ENCODE measurements around the gene OR2M4.
A peak's percentile ranks its signal among the peaks of the same experiment; 100 is the strongest.
"Not testable (repeated sequence)": the region's sequence is repeated elsewhere in the genome, so short reads cannot be mapped to it uniquely, and the experiment has no call there.

Gene OR2M4, protein sequence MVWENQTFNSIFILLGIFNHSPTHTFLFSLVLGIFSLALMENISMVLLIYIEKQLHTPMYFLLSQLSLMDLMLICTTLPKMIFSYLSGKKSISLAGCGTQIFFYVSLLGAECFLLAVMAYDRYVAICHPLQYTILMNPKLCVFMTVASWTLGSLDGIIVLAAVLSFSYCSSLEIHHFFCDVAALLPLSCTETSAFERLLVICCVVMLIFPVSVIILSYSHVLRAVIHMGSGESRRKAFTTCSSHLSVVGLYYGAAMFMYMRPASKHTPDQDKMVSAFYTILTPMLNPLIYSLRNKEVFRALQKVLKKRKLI
- total RNA-seq: 0 to 2.4 (median 0) reads per million in 17 experiments

DNA sequence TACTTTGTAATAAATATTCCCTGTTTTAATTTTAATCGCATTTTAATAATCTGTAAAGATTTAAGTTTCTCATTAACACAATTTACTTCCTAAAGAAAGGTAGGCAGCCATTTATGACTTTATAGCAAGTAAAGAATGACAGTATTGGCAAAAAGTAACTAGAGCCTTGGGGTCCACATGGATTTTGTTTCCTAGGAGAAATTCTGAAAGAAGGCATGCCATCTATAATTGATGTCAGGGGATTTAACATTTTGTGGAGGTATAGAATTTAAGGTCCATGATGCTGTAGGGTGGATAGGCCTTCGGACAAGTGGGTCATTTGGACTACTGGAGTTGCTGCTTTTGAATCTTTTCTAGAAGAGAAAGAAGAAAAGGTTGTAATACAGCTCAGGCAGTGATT, at the start of gene OR2M4:
TSS of gene OR2M4 (plus strand) at position 301 of the 400 bp plus-strand sequence. CDS start 7,512 bp downstream, outside the sequence.
- DNase-seq: no peak

GRCh38 chr1:248183996-248184395, 47.2 kb upstream of the OR2M4 start:
- DNase-seq: no peak

GRCh38 chr1:248187363-248187762, 43.9 kb upstream of the OR2M4 start:
- DNase-seq: no peak

- no peak for DNase-seq
Measured at GRCh38 chr1:248189026-248189425, 42.2 kb upstream of the OR2M4 start.

- DNase-seq: no peak
Measured at GRCh38 chr1:248194117-248194516, 37.1 kb upstream of the OR2M4 start.

DNA sequence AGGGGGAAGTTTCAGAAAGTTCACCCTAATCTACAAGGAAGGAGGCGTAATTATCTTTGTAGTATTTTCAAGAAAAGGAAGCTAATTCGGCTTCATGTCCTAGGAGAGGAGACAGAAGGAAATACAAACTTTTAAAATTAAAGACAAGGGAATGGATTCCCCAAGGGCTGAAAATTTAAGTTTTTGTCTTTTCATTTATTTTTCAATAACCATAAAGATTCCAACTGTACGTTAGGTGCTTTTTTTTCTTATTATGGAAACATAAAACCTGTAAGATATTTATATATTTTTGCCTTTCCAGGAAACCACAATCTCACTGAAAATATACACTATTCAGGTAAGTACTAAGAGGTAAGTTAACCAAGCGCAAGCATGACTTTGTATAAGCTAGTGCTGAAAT, 34.3 kb upstream of the OR2M4 start, which contains the start of gene OR2M3:
TSS of gene OR2M3 (plus strand) at position 301 of the 400 bp plus-strand sequence. CDS start 5,803 bp downstream, outside the sequence.
- no peak for DNase-seq

- no peak for DNase-seq
Measured at GRCh38 chr1:248215880-248216279, 15.3 kb upstream of the OR2M4 start.

DNA sequence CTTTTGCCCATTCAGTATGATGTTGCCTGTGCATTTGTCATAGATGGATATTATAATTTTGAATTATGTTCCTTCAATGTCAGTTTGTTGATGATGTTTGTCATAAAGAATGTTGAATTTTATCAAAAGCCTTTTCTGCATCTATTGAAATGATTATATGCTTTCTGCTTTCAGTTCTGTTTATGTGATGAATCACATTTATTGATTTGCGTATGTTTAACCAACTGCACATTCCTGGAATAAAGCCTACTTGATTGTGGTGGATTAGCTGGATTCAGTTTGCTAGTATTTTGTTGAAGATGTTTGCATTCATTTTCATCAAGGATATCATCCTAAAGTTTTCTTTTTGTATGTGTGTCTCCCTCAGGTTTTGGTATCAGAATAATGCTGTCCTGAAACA, 5.7 kb upstream of the OR2M4 start:
- no peak for DNase-seq

GRCh38 chr1:248229360-248229908, 1.8 kb upstream of the OR2M4 start:
- DNase-seq: no peak

DNA sequence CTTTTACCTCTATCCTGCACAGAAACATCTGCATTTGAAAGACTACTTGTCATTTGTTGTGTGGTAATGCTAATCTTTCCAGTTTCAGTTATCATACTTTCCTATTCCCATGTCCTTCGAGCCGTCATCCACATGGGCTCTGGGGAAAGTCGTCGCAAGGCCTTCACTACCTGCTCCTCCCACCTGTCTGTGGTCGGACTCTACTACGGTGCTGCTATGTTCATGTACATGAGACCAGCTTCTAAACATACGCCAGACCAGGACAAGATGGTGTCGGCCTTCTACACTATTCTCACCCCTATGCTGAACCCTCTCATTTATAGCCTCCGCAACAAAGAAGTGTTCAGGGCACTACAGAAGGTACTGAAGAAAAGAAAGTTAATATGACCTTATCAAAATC, 8.3 kb downstream of the OR2M4 start:
- no peak for DNase-seq

- DNase-seq: peak; percentile 45 to 77 (median 66)
Measured at GRCh38 chr1:248243204-248243603, 12.0 kb downstream of the OR2M4 start.

DNA sequence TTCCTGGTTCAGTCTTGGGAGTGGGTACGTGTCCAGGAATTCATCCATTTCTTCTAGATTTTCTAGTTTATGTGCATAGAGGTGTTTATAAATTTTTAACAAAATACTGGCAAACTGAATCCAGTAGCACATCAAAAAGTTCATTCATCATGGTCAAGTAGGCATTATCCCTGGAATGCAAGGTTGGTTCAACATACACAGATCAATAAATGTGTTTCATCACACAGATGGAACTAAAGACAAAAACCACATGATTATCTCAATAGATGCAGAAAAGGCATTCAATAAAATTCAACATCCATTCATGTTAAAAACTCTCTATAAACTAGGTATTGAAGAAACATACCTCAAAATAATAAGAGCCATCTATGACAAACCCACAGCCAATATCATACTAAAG, 28.1 kb downstream of the OR2M4 start:
- DNase-seq: not testable (repeated sequence)

DNA sequence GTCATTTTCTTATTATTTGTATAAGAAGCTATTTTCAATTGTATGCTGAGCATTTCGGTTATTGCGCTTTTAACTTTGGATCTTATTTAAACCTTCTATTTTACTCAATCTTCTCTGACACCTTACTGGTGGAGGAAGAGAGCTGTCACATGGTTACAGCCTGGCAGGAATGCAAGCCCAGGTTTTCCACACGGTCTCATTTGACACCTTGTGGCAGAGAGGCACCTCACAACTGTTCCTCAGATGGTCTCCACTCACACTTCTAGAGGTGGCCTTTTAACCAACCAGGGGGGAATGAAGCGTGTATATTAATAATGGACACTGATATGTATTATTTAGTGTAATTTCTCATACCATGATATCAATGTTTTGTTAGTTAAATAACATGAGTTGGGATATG, 37.0 kb downstream of the OR2M4 start:
- no peak for DNase-seq

GRCh38 chr1:248273225-248273624, 42.0 kb downstream of the OR2M4 start:
- not testable (repeated sequence) for DNase-seq

DNA sequence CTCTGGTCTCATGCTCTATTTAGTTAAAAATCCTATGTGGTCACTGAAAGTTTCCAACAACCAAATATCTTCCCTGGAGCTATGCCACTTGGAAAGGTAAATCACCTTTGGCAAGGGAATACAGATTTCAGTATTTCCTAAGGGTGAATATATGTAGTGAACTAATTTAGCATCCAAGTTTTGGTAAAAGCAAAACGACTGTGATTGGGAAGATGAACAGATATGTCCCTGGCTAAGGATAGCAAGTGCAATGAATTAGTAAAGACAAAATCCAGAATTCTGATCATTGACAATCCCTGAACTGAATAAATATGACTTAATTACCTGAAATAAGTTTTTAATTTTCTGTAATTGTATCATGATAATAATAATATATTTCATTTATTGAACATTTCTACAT, 46.7 kb downstream of the OR2M4 start, which contains the start of gene OR2T33:
TSS of gene OR2T33 (minus strand) at position 101 of the 400 bp plus-strand sequence. CDS start 4,162 bp downstream, outside the sequence.
- no peak for DNase-seq

DNA sequence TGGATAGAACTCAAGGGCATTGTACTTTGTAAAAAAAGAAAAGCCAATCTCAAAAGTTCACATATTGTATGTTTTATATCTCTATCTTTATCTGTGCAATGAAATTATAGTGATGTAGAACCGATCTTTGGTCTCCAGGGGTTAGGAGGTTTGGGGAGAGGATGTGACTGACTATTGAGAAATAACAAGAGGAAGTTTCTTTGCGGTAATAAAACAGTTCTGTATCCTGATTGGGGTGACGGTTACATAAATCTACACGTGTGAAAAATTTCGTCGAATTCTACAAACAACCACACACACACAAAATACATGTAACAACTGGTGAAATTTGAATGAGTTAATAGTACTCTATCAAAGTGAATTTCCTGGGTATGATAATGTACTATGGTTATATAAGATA, 57.2 kb downstream of the OR2M4 start:
- peak in 2 of 4 experiments; percentile 24 to 25 for DNase-seq
